Forelimb muscle (tissue), 1 donor: ENCODE data around the gene OR52K2. TPM values are rescaled to one million over a fixed set of nuclear protein-coding genes. Genes with fewer than 3 reads are reported as not detected.
"Not testable (repeated sequence)": the region's sequence is repeated elsewhere in the genome, so short reads cannot be mapped to it uniquely, and the experiment has no call there.

Experiments
- DNase-seq: peaks from one replicate; pipeline ENCODE4 v3.0.0-alpha.2; 2013; ENCODE audit warnings: low read depth
- polyA plus RNA-seq: library from polyadenylated mRNA; unstranded; fragments of 120-200 nt; gene quantifications from one replicate; pipeline ENCODE4 v1.2.1, GENCODE V29; 2013; ENCODE audit not compliant: insufficient read length

OR52K2 gene
- not detected for polyA plus RNA-seq

DNA sequence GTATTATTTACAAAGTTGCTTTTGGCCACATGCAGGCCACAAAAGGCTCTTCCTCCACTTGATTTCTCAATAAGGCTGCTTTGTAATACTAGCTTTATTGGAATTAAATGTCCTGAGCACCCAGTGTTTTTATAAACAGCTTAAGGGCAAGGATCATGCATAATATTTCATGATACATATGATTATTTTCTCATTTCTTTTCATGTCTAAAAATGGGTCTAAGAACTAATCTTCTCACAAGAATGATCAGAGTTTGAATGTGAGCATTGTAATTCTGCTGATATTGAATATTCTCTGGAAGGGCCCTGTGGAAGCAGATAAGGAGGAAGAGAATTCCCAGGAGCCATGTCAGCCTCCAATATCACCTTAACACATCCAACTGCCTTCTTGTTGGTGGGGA is at the start of gene OR52K2:
TSS of gene OR52K2 (plus strand) at position 301 of the 400 bp plus-strand sequence. CDS start at position 346, 45 bp downstream.
- DNase-seq = no peak

DNA sequence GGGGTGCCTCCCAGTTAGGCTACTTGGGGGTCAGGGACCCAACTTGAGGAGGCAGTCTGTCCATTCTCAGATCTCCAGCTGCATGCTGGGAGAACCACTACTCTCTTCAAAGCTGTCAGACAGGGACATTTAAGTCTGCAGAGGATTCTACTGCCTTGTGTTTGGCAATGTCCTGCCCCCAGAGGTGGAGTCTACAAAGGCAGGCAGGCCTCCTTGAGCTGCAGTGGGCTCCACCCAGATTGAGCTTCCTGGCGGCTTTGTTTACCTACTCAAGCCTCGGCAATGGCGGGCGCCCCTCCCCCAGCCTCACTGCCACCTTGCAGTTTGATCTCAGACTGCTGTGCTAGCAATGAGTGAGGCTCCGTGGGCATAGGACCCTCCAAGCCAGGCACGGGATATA is 42.9 kb upstream of the OR52K2 start:
- DNase-seq = not testable (repeated sequence)

DNA sequence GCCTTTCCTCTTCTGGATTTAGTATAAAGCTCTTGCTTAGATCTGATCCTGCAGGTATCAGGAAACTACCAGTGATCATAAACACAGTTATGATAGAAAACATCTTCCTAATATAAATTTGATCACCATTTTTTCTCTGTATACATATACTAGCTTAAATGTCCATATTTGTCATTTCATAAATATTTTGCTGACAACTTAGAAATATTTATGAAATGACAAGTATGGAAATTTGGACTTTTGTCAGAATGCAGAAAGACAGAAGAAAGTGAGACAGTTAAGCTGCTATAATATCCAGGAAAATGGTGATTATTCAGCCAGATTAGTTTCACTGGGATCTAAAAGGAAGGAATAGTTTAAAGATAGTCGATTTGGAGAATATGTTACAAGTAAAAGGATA is 32.8 kb upstream of the OR52K2 start:
- no peak for DNase-seq

DNA sequence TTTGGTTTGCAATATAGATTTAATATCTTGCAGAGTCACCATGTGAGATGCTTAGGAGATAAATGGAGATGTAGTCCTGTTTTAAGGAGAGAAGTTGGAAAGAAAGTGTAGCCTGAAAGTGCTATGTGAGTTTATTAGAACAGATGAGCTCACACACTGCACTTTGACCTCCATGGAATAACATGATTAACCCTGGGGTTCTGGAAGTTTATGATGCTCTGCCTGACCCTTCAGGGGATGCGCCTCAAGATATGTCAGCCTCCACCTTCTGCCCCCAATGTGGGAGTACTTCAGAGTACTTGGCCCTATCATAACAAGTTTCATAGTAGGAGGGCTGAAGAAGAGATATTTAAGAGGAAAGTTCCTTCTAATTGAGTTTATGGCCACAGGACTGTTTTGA is 32.3 kb upstream of the OR52K2 start:
- no peak for DNase-seq

DNA sequence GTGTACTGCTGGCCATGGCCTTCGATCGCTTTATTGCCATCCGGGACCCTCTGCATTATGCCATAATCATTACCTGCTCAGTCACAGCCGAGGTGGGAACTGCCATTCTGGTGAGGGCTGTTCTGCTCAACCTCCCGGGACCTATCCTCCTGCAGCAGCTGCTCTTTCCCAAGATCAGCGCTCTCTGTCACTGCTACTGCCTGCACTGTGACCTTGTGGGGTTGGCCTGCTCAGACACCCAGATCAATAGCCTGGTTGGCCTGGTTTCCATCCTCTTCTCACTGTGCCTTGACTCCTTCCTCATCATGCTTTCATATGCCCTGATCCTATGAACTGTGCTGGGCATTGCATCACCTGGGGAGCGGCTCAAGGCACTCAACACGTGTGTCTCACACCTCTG is 30.7 kb upstream of the OR52K2 start:
- DNase-seq = no peak

DNA sequence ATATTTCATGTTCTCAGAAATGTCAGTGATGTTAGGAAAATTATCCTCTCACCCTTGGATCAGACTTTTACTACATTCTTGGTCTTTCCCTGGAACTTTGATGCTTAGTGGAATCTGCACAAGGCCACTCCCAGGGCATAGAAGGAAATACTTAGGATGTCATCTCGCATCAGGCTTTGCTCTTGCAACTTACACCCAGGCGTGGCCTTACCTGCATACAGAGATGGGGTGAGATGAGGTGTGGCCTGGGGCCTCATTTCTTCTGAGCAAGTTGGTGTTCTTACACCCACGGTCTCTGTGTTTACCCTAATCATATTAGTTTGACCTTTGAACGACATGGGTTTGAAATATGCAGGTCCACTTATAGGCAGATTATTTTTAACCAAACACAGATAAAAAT is 19.0 kb upstream of the OR52K2 start:
- no peak for DNase-seq

DNA sequence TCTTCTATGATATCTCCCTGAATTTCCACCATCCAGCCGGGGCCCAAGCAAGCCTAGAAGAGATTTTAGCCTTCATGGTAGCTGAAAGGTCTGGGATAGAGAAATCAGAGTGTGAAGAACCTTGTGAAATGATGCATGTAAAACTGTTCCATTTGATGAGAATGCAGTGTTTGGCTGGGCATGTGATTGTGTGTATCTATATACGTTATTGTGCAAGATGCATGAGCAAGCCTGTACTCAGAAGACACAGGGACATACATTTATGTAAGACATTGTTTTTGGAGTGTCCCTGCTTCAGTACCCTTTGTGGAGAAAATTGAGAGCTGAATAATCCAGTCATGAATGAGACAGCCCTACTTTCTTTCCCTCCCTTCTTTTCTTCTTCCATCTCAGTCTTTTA is 15.2 kb upstream of the OR52K2 start:
- no peak for DNase-seq

DNA sequence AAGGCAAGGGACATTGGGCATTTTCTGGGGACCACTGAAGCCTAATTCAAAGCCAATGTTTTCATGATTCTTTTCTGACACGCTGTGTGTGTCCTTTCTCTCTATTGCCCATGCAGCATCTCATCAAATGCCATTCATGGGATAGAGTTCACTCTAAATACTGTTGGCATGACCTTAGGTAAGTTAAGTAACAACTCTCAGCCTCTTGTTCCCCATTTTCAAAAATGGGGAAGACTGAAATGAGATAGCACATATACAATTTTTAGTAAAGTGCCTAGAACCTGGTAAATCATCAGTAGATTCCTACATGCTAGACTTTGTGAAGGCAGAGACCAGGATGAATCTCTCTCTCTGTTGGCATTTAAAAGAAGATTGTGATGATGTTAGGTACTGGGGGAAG is 12.7 kb upstream of the OR52K2 start:
- no peak for DNase-seq

DNA sequence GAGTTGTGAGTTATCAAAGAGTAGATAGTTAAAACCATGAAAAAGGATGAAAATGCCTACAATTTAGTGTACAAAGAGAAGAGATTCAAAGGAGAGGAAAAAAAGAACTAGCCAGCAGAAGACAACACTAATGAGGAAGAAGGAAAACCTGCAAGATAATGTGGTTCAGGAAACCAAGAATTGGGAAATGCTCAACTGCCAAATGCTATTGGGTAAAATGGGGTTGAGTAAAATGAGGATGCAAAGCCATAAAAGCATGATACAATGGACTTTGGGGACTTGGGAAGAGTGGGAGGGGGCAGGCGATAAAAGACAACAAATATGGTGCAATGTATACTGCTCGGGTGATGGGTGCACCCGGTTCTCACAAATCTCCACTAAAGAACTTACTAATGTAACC is 7.6 kb upstream of the OR52K2 start:
- no peak for DNase-seq

DNA sequence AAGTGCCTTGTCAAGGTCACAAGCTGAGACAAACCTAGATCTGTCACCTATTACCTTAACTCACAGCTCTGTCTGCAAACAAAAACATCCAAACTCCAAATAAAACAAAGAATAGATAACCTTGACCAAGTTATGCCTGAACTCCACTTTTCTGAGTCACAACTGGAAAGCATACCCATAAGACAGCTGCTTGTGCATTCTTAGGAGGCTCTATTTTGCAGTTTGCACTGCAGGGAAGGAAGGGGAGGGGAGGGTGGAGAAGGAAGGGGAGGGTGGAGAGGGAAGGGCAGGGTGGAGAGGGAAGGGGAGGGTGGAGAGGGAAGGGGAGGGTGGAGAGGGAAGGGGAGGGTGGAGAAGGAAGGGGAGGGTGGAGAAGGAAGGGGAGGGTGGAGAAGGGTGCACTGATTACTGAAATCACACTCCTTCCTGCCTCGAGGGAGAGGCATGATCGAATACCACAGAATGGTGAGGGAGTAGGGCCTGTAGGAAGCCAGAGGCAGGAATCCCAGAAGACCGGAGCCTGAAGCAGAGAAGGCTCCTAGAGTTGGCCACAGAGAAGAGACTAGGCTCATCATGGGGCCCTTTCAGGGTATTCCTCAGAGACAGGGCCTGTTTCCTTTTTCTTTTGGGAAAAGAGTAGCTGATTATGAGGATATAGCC is 5.7 kb upstream of the OR52K2 start:
- DNase-seq = no peak

DNA sequence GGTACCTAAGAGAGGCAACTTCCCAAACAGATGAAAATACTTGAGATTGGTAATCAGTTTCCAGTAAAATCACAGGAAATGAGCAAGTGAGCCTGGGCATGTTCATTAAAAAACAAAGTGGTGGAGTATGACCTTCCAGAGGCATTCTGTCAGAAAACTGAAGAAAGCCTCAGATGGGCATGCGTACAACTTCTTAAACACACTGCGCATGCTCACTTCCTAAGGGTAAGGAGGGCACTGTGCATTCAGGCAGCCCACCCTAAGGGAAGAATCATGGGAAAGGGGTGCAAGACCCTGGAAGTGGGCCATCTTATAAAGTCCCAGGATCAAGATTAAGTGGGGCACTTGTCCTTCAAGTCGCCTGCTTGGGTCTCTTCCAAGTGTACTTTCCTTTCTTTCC is 4.0 kb downstream of the OR52K2 start:
- no peak for DNase-seq

DNA sequence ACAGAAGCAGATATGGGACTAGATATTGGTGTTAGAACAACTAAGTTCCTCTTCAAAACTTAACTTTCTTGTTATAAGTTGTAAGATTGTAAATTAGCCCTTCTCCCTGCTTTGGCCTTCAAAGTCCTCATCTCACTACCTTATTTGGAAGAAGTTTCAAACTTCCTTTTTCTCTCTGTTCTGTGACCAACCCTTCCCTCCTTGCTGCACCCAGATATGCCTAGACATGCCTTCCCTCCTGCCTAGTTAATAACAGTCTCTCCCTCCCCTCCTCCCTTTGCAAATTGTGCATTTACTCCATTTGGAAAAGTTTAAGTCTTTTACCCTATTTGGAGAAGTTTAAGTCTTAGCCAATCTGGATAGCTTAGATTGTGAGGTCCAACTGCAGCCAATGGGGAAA is 4.9 kb downstream of the OR52K2 start:
- DNase-seq = no peak

DNA sequence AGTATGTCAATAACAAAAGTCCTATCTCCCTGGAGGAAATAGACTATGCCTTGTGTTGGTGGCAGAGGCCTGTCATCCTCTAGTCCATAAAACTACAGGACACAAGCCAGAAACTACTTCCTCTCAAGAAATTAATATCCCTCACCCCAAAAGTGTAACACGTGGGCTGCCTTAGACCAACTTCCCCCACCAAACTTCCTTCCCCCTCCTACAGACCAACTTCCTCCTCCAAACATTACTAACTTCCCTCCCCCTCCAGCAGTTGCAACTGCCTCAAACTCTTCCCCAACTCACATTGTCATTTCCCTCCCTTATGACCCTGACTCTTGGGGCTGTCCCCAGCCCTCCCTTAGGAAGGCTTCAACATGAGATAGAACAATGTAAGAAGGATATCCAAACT is 6.3 kb downstream of the OR52K2 start:
- DNase-seq = no peak

DNA sequence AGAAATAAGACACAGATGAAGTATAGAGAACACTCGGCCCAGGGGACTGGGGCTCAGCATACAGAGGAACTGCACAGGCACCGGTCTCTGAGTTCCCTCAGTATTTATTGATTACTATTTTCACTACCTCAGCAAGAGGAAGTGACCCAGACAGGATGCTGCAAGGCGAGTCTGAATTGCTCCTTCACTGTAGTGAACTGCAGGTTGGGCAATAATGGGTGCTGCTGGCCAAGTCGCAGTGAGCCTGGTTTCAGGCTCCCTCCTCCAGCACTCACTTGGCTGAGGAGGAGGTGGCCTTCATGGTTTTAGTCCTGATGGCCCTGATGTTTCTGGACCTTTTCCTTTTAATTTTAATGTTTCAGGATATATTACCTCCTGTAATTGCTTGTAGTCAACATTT is 10.4 kb downstream of the OR52K2 start:
- DNase-seq = no peak

DNA sequence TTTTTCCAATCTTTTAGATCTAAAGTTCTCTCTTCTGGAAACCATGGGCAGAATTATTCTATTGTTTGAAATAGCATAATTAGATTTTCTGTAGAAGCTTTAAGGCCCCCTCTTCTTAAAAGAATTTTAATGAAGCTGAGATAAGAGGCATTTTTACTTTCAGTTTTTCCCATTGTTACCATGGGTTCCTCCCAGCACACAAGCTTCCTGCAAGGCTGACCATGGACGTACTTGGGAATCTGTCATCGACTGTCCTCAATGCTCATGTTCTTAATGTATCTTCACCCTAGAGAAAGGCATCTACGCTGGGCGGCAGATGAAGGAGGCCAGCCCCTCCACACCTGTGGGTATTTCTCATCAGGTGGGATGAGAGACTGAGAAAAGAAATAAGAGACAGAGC is 11.1 kb downstream of the OR52K2 start:
- DNase-seq = no peak

DNA sequence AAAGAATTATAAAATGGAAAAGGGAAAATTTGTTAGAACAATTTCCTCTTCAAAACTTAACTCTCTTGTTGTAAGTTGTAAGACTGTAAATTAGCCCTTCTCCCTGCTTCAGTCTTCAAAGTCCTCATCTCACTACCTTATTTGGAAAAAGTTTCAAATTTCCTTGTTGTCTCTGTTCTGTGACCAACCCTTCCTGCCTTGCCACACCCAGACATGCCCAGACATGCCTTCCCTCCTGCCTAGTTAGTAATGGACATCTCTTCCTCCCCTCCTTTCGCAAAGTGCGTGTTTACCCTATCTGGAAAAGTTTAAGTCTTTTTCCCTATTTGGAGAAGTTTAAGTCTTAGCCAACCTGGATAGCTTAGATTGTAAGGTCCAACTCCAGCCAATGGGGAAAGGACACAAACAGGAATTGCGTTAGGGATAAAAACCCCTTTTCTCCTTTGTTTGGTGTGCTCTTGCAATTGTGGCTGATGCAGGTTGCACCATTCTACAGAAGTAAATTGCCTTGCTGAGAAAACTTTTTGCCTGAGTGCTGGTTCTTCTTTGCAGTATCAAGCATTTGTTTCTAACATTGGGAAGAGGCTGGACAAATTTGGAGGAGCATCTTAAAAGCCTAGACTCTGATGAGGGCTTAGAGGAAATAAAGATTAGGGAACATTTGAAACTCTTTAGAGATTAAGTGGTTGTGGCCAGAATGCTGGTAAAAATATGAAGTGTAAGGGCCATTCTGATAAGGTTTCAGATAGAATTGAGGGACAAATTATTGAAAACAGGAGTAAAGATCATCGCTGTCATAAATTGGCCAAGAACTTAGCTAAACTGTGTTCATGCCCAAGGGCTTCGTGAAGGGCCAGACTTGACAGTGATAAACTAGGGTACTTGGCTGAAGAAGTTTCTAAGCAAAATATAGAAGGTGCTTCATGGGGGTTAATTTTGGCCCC is 15.4 kb downstream of the OR52K2 start:
- DNase-seq = no peak

DNA sequence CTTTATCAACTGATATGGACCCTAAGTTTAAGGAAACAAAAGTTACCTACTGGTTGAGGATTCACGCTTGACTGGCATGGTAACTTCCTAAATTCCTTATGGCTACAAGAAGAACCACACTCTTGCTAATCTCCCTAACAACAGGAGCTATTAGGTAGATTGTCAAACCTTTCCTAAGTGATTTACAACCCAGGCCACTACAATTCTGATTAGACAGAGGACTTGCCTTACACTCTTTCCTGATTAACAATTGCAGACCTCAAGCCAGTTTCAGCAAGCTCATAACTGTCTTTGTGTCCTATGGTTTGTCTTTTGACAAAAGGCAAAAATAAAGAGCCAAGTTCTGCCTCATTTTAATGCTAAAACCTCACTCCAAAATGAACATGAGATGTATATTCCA is 16.3 kb downstream of the OR52K2 start:
- DNase-seq = no peak

DNA sequence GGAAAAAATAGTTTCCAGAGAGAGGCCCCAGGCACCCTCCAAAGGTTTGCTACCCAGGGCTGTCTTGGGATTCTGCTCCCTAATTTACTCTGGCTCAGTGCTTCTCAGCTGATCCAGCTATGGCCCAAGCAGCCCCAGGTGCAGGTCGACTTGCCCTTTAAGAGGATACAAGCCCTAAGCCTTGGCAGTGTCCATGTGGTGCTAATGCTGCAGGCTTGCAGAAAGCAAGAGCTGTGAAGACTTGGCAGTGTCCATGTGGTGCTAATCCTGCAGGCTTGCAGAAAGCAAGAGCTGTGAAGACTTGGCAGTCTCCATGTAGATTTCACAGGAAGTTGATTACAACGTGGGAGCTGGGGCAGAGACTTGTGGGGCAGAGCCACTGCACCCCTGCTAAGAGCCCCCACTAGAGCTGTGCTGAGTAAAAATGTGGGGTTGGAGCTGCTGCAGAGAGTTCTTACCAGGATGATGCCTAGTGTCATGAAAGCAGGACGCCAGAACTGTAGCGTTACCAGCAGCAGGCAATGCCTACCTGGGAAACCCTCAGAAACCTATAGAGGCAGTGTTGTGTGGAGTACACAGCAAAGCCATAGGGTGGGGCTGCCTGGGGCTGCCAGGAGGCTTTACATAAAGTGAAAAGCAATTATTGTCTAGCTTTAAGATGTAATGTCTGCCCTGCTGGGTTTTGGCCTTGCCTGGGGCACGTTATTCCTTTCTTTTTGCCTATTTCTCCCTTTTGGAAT is 17.2 kb downstream of the OR52K2 start:
- DNase-seq = no peak

DNA sequence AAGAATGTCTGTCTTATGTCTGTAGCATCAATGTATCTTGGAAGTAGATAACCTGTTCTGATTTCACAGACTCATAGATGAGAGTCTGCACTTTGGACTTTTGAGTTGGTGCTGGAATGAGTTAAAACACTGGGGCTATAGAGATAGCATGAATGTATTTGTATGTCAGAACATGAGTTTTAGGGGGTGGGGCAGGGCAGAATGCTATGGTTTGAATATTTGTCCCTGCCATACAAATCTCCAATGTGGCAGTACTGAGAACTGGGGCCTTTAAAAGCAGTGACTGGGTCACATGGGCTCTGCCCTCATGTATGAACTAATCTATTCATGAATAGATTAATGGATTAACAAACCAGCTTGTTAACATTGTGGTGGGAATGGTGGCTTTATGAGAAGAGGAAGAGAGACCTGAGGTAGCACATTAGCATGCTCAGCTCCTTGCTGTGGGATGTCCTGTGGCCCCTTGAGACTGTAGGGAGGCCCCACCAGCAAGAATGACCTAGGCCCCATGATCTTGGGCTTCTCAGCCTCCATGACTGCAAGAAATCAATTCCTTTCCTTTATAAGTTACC is 17.9 kb downstream of the OR52K2 start:
- no peak for DNase-seq

DNA sequence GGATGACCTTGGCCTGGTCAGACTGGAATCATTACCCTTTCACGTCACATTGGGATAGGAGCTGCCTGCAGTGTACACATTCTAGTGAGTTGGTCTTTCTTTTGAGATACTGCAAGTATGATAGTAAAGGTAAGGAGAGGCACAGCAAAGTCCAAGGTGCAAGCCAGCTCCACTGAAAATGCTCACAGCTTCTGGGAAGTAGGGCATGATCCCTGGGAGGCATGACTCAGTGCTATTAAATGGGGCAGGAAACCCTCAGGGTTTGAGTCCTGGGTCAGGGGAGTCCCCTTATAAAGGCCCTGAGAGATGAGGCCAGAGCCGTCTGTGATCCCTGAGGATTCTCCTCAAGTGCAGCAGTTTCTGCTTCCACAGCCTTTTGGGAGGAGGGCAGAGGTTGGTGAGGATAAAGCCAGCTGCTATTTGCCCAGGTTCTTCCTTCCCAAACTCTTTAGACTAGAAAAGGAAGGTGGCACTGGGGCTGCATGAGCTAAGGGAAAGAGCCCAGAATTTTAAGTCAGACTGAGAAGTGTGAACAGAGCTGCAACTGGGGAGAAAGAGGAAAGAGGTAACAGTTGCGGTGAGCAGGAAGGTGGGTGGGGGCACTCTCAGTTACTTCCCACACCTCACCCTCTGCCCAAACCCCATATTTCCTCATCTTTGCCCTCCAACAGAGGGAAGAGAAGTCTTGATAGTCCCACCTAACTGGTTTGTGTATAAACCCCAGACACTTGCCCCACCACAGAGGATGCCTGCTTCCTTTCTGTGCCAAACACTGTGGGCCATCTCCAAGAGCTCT is 18.9 kb downstream of the OR52K2 start:
- DNase-seq = no peak

DNA sequence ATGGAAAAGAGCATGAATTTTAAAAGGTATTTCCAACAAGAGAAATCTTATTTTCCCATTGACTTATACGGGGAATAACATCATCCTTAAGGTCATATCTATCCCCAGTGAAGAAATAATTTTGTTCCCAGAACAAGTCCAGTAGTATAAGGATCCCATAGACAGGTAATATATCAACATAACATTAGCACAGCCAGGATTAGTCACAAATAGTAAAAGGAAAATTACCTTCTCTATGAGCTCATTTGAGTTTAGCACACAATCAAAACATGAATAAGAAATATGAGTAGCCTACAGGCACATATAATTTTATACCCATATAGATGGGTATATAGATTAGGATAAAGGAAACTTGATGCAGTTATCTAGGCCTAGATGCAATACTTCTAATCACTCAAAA is 30.5 kb downstream of the OR52K2 start:
- no peak for DNase-seq
